Suppressor macrophage treated with lipopolysaccharide for 4 hours (primary cell): ENCODE measurements around the gene PANX1.
"Not testable (repeated sequence)": the region's sequence is repeated elsewhere in the genome, so short reads cannot be mapped to it uniquely, and the experiment has no call there.

Experiments
- DNase-seq: peaks from one replicate; pipeline ENCODE4 v3.0.0-alpha.2; 2020

Gene PANX1

DNA sequence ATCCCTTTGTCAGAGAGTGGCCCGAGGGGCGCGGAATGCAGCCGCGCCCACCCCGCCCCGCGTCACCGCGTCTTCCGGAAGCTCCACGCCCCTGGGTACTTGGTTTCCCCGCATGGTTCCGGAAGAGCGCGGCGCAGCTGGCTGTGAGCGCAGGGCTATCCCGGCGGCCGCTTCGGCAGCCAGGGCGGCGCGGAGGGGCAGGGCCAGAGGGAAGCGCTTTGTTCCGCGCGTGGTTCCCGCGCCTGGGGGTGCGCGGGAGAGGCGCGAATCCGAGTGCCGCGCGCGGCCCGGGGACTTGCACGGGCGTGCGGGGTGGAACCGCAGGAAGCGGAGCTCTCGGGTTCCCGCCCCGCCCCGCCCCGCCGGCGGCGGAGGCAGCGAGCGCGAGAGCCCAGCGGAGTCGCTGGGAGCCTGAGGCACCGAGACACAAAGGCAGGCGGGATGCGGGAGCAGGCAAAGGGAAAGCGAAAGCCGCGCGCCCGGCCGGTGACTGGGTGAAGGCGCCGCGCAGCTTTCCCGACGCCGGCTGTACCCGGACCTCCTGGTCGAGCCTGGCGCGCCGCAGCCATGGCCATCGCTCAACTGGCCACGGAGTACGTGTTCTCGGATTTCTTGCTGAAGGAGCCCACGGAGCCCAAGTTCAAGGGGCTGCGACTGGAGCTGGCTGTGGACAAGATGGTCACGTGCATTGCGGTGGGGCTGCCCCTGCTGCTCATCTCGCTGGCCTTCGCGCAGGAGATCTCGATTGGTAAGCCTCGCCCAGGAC lies at the start of gene PANX1:
Gene PANX1 (plus strand): TSS at position 96 of the 766 bp plus-strand sequence. CDS start 472 bp downstream, at position 568.
- peak; percentile 95 for DNase-seq

DNA sequence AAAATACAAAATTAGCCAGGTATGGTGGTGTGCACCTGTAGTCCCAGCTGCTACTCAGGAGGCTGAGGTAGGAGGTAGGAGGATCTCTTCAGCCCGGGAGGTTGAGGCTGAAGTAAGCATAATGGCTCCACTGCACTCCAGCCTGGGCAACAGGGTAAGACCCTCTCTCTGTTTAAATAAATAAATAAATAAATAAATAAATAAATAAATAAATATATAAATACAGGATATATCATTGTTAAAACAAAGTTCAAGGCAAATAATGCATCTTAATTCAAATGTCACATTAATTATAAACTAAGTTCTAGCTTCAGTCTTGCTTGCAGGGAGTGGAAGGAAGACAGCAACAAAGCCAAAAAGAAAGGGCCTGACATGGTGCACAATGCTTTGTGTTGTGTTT lies 44.5 kb upstream of the PANX1 start:
- DNase-seq: no peak

DNA sequence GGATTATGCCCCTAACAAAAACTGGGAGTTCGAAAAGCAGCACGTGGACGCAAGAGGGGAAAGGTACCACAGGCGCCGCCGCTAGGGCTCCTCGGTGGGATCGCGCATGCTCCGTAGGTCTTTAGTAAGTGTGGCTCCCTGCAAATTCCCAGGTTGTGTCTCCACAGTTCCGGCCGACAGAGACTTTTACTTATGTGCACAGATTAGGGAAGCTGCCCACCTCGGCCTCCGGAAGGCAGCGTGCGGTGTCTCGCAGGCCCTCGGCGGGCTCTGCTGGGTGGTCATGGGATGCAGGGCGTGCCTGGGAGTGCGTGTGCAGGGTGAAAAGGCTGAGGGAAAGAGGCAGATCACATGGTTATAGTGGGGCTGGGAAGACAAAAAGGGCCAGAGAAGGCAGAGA lies 39.7 kb upstream of the PANX1 start:
- no peak for DNase-seq

- DNase-seq: no peak
These were observed 39.3 kb upstream of the PANX1 start for GRCh38 chr11:94089341-94089740.

DNA sequence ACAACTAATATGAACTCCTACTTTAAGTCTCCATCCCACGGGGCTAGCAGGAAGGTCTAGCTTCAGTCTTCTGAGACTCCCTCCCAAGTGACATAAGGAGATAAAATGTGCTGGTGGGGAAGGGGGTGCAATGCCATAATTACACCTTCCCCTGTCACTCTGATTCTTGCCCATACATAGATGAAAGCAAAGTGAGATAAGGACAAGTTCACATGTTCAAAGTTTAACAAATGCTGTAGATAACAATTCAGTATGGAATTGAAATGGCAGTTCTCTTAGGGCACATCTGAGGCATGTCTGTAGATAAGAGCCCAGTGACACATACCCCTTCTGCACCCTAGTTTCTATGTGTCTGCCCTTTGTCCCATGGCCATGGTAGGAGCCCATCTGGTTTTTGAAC lies 38.2 kb upstream of the PANX1 start:
- no peak for DNase-seq

DNA sequence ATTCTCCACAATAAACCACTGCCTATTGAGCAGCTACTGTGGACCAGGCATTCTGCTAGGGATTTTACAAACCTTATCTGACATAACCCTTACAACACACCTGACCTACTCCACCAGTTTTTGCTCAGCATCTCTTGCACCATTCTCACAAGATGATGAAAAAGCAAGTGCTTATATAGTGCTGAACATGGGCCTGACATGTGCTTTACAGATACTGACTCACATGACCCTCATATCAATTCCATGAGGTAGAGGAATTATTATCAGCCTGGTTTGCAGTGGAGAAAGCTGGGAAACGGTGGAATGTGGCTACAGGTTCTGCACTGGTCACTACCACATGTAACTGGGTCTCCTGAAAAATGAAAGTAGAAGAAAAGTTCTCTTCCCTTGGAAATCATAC lies 37.5 kb upstream of the PANX1 start:
- DNase-seq: no peak

- DNase-seq: no peak
These were observed 28.4 kb upstream of the PANX1 start for GRCh38 chr11:94100253-94100652.

GRCh38 chr11:94103471-94103870 lies 25.2 kb upstream of the PANX1 start:
- DNase-seq: no peak

- no peak for DNase-seq
These were observed 23.9 kb upstream of the PANX1 start for GRCh38 chr11:94104734-94105133.

DNA sequence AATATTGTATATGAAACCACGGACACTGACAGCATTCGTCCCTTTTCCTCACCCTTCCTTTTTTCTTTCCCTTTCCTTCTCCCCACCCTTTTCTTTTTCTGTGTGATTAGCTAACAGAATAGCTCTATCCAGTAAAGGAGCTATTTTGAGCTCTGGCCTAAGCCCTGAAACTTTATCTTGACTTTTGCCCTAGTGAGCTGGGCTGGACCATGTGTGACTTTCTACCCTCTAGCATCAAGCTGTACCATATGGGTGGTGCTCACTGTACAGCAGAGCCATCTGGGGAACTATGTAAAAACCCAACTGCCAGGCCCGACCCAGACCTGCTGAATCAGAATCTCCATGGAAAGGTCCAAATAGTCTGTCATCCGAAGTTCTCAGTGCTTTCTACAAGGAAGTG lies 21.9 kb upstream of the PANX1 start:
- DNase-seq: no peak

GRCh38 chr11:94107363-94107762 lies 21.3 kb upstream of the PANX1 start:
- no peak for DNase-seq

- DNase-seq: no peak
These were observed 17.4 kb upstream of the PANX1 start for GRCh38 chr11:94111241-94111640.

- DNase-seq: no peak
These were observed 17.0 kb upstream of the PANX1 start for GRCh38 chr11:94111660-94112059.

- no peak for DNase-seq
These were observed 16.3 kb upstream of the PANX1 start for GRCh38 chr11:94112206-94112953.

- no peak for DNase-seq
These were observed 11.5 kb upstream of the PANX1 start for GRCh38 chr11:94117197-94117574.

- no peak for DNase-seq
These were observed 10.8 kb upstream of the PANX1 start for GRCh38 chr11:94117871-94118270.

GRCh38 chr11:94119676-94120075 lies 9.0 kb upstream of the PANX1 start:
- DNase-seq: not testable (repeated sequence)

DNA sequence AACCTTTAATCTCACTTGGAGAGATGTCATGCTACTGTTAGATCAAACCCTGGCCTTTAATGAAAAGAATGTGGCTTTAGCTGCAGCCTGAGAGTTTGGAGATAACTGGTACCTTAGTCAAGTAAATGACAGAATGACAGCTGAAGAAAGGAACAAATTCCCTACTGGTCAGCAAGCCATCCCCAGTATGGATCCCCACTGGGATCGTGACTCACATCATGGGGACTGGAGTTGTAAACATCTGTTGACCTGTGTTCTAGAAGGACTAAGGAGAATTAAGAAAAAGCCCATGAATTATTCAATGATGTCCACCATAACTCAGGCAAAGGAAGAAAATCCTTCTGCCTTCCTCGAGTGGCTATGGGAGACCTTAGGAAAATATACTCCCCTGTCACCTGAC lies 8.1 kb upstream of the PANX1 start:
- not testable (repeated sequence) for DNase-seq

DNA sequence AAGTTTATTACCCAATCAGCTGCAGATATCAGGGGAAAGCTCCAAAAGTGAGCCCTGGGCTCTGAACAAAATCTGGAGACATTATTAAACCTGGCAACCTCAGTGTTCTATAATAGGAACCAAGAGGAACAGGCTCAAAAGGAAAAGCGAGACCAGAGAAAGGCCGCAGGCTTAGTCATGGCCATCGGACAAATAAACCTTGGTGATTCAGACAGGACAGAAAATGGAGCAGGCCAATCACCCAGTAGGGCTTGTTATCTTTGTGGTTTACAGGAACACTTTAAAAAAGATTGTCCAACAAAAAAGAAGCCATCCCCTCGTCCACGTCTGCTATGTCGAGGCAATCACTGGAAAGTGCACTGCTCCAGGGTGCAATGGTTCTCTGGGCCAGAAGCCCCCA lies 7.7 kb upstream of the PANX1 start:
- DNase-seq: no peak

DNA sequence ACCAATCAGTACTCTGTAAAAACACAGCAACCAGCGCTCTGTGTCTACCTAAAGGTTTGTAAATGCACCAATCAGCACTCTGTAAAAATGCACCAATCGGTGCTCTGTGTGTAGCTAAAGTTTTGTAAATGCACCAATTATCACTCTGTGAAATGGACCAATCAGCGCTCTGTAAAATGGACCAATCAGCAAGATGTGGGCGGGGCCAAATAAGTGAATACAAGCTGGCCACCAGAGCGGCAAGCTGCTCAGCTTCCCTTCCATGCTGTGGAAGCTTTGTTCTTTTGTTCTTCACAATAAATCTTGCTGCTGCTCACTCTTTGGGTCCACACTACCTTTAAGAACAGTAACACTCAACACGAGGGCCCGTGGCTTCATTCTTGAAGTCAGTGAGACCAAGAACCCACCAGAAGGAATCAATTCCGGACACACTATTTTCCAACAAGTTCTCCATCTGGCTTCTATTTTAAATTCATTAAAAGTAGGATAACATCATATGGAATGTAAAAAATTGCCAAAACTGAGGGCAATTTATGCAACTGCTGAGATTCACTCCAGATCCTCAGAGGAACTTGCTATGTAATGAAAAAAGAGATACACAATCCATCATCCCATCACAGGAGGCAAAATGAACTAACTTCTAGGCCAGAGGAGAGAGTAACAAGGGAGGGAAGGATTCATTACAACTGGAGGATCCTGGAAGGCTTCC lies 3.1 kb upstream of the PANX1 start:
- DNase-seq: no peak

GRCh38 chr11:94127638-94128037 lies 1.0 kb upstream of the PANX1 start:
- DNase-seq: peak; percentile 43

- DNase-seq: no peak
These were observed 323 bp upstream of the PANX1 start for GRCh38 chr11:94128291-94128745.

GRCh38 chr11:94129512-94130297 lies 1.1 kb downstream of the PANX1 start:
- peak; percentile 44 for DNase-seq
